GM20000 (cell line): Measurements from ENCODE around the gene ZNF668.

ENCODE experiments used
- DNase-seq: peaks from one replicate; pipeline ENCODE4 v3.0.0; 2012; ENCODE audit warnings: low spot score
- CTCF ChIP-seq: IDR thresholded peaks from 2 replicates; pipeline ENCODE4 v1.5.1; 2012; ENCODE audit warnings: mild to moderate bottlenecking, control low read depth; ENCODE audit errors: extremely low read depth, missing control alignments

The ZNF668 gene

GRCh38 chr16:31093132-31093703, 19.2 kb upstream of the ZNF668 start:
- no peak for DNase-seq
- TF ChIP-seq CTCF = no peak

DNA sequence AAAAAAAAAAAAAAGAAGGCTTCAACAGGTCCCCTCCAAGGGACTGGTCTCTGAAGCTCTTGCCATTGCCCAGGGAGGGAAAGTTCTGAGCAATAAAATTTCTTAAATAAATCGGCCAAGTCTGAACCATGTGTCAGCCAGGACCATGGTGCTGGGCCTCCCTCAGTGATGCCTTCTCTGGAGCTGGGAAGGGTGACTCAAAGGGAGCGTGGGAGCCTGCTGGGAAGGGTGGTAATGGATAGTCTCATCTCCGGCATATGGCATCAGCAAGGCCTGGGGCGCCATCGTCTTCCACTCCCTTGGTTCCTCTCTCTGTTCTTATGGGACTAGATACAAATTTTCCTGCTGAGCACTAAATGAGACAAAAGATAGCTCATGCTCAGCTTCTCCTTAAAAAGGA, 18.3 kb upstream of the ZNF668 start:
- no peak for TF ChIP-seq CTCF
- DNase-seq = no peak

- DNase-seq = no peak
- TF ChIP-seq CTCF = no peak
Observed at GRCh38 chr16:31090540-31090939, 16.5 kb upstream of the ZNF668 start.

GRCh38 chr16:31089199-31089598, 15.2 kb upstream of the ZNF668 start:
- no peak for DNase-seq
- no peak for TF ChIP-seq CTCF

- TF ChIP-seq CTCF = no peak
- DNase-seq = no peak
Observed at GRCh38 chr16:31088459-31089183, 14.6 kb upstream of the ZNF668 start, which contains the start of gene PRSS53. Gene PRSS53, minus strand, starts transcription at chr16:31088943. Its CDS starts 134 bp downstream, at chr16:31088809.

DNA sequence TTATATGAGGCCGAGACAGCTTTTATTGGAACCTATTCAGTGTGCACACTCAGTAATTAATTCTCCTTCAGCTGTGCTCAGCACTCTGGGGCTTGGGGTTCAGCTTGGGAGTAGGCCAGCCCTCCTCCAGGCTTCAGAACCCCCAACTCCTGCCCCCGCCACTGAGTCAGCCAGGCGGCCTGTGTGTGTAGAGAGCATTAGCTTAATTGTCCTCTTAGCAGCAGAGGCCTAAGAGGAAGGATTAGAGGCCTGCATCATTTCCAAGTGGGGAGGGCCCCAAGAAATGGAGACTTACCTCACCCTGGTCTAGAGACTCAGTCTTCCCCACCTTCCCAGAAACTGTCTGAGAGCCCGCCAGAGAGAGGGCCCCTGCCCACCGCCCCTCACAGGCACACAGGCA, 13.9 kb upstream of the ZNF668 start:
- no peak for TF ChIP-seq CTCF
- DNase-seq = no peak

GRCh38 chr16:31087481-31087880, 13.4 kb upstream of the ZNF668 start:
- no peak for TF ChIP-seq CTCF
- DNase-seq = no peak
